H9 (cell line): ENCODE results near the gene RNF128. TPM values are rescaled to one million over a fixed set of nuclear protein-coding genes. Genes with fewer than 3 reads are reported as not detected.

Source experiments
- DNase-seq: peaks from one replicate; pipeline ENCODE4 v3.0.0-alpha.2; 2017
- H2AFZ ChIP-seq: one replicate; pipeline ENCODE4 v1.6.1; 2013; ENCODE audit warnings: mild to moderate bottlenecking, low read length, control low read depth, moderate library complexity
- H2AK5ac ChIP-seq: 2 replicates; pipeline ENCODE4 v1.6.1; 2013; ENCODE audit warnings: low read length, control low read depth, mixed read lengths; ENCODE audit not compliant: insufficient read length
- H2BK120ac ChIP-seq: one replicate; pipeline ENCODE4 v1.6.1; 2013; ENCODE audit warnings: low read depth, mild to moderate bottlenecking, low read length, control low read depth, inconsistent platforms; ENCODE audit not compliant: poor library complexity, severe bottlenecking
- H2BK12ac ChIP-seq: 2 replicates; pipeline ENCODE4 v1.6.1; 2013; ENCODE audit warnings: low read length, control low read depth, mixed read lengths, low read depth; ENCODE audit not compliant: insufficient read length
- H2BK15ac ChIP-seq: 2 replicates; pipeline ENCODE4 v1.6.1; 2013; ENCODE audit warnings: low read depth, low read length, control low read depth
- H2BK20ac ChIP-seq: one replicate; pipeline ENCODE4 v1.6.1; 2013; ENCODE audit warnings: low read depth, mild to moderate bottlenecking, low read length, control low read depth, inconsistent platforms; ENCODE audit not compliant: poor library complexity, severe bottlenecking
- H2BK5ac ChIP-seq: 2 replicates; pipeline ENCODE4 v1.6.1; 2013; ENCODE audit warnings: low read length, control low read depth, mixed read lengths; ENCODE audit not compliant: insufficient read length
- H3K14ac ChIP-seq: 2 replicates; pipeline ENCODE4 v1.6.1; 2013; ENCODE audit warnings: low read length, control low read depth; ENCODE audit not compliant: insufficient read depth
- H3K18ac ChIP-seq: 2 replicates; pipeline ENCODE4 v1.6.1; 2013; ENCODE audit warnings: low read depth, mild to moderate bottlenecking, mixed read lengths, low read length, control low read depth; ENCODE audit not compliant: insufficient read length
- H3K23ac ChIP-seq: 2 replicates; pipeline ENCODE4 v1.6.1; 2013; ENCODE audit warnings: low read length, control low read depth, mixed read lengths, low read depth; ENCODE audit not compliant: insufficient read length
- H3K23me2 ChIP-seq: 2 replicates; pipeline ENCODE4 v1.6.1; 2013; ENCODE audit warnings: low read depth, mild to moderate bottlenecking, mixed read lengths, low read length, control low read depth; ENCODE audit not compliant: insufficient read length, poor library complexity, severe bottlenecking
- H3K27ac ChIP-seq: 2 replicates; pipeline ENCODE4 v1.5.1; 2013; ENCODE audit warnings: low read length, control low read depth, mixed read lengths, low read depth; ENCODE audit not compliant: insufficient read length
- H3K27me3 ChIP-seq: 2 replicates; pipeline ENCODE4 v1.6.1; 2013; ENCODE audit warnings: low read length, control low read depth, inconsistent platforms; ENCODE audit not compliant: insufficient read depth
- H3K4ac ChIP-seq: 2 replicates; pipeline ENCODE4 v1.6.1; 2013; ENCODE audit warnings: low read depth, mild to moderate bottlenecking, control low read depth, inconsistent platforms, low read length, moderate library complexity
- H3K4me1 ChIP-seq: 2 replicates; pipeline ENCODE4 v1.6.1; 2013; ENCODE audit warnings: low read length, control low read depth, inconsistent platforms; ENCODE audit not compliant: insufficient read depth
- H3K4me2 ChIP-seq: 2 replicates; pipeline ENCODE4 v1.6.1; 2013; ENCODE audit warnings: low read length, control low read depth, mixed read lengths; ENCODE audit not compliant: insufficient read length, insufficient read depth
- H3K56ac ChIP-seq: 2 replicates; pipeline ENCODE4 v1.6.1; 2013; ENCODE audit warnings: low read depth, mild to moderate bottlenecking, mixed read lengths, low read length, control low read depth; ENCODE audit not compliant: insufficient read length
- H3K79me1 ChIP-seq: 2 replicates; pipeline ENCODE4 v1.6.1; 2013; ENCODE audit warnings: low read depth, mild to moderate bottlenecking, moderate library complexity, low read length, control low read depth, inconsistent platforms; ENCODE audit not compliant: insufficient read depth, poor library complexity, severe bottlenecking
- H3K79me2 ChIP-seq: 2 replicates; pipeline ENCODE4 v1.6.1; 2013; ENCODE audit warnings: low read length, control low read depth, inconsistent platforms; ENCODE audit not compliant: insufficient read depth
- H3K9ac ChIP-seq: 2 replicates; pipeline ENCODE4 v1.6.1; 2013; ENCODE audit warnings: low read length, control low read depth, mixed read lengths; ENCODE audit not compliant: insufficient read length; ENCODE audit errors: extremely low read depth
- H3K9me3 ChIP-seq: one replicate; pipeline ENCODE4 v1.6.1; 2013; ENCODE audit warnings: low read depth, low read length, inconsistent platforms; ENCODE audit not compliant: control insufficient read depth
- H3T11ph ChIP-seq: one replicate; pipeline ENCODE4 v1.6.1; 2013; ENCODE audit warnings: mild to moderate bottlenecking, low read length, control low read depth, inconsistent platforms
- H4K20me1 ChIP-seq: one replicate; pipeline ENCODE4 v1.6.1; 2013; ENCODE audit not compliant: control insufficient read depth, insufficient read length, insufficient read depth
- H4K5ac ChIP-seq: 2 replicates; pipeline ENCODE4 v1.6.1; 2013; ENCODE audit warnings: low read depth, mild to moderate bottlenecking, mixed read lengths, low read length, control low read depth; ENCODE audit not compliant: insufficient read length
- H4K8ac ChIP-seq: replicated peaks from 2 replicates; pipeline ENCODE4 v1.6.1; 2013; ENCODE audit warnings: low read length, control low read depth, mixed read lengths, low read depth; ENCODE audit not compliant: insufficient read length
- H4K91ac ChIP-seq: 2 replicates; pipeline ENCODE4 v1.6.1; 2013; ENCODE audit warnings: low read depth, mild to moderate bottlenecking, moderate library complexity, mixed read lengths, low read length, control low read depth; ENCODE audit not compliant: insufficient read length
- H3K27ac Mint-ChIP-seq, 3 experiments: 2 replicates in 2 of 3; 3 replicates in 1 of 3; pipeline ENCODE4 v1.8.0; 2020 to 2021; ENCODE audit warnings: mixed read lengths in 3 of 3, mild to moderate bottlenecking in 1 of 3, moderate library complexity in 1 of 3
- H3K27me3 Mint-ChIP-seq: 2 replicates; pipeline ENCODE4 v1.8.0; 2021; ENCODE audit warnings: low read depth, mild to moderate bottlenecking, moderate library complexity, mixed read lengths
- H3K36me3 Mint-ChIP-seq, 3 experiments: 2 replicates in 2 of 3; 3 replicates in 1 of 3; pipeline ENCODE4 v1.8.0; 2020 to 2021; ENCODE audit warnings: low read depth in 3 of 3, mixed read lengths in 3 of 3; ENCODE audit not compliant: insufficient read depth in 1 of 3
- H3K4me1 Mint-ChIP-seq, 2 experiments: 2 replicates each; pipeline ENCODE4 v1.8.0; 2020; ENCODE audit warnings: mixed read lengths in 2 of 2
- H3K4me3 Mint-ChIP-seq, 2 experiments: 2 replicates in 1 of 2; 3 replicates in 1 of 2; pipeline ENCODE4 v1.8.0; 2020 to 2021; ENCODE audit warnings: mild to moderate bottlenecking in 2 of 2, mixed read lengths in 2 of 2, moderate library complexity in 1 of 2
- H3K9me3 Mint-ChIP-seq, 2 experiments: 2 replicates in 1 of 2; 3 replicates in 1 of 2; pipeline ENCODE4 v1.8.0; 2020; ENCODE audit warnings: mild to moderate bottlenecking in 2 of 2, mixed read lengths in 2 of 2, moderate library complexity in 1 of 2
- CTCF ChIP-seq: fragments of 200-600 bp; sonication (generic); conservative IDR thresholded peaks from 3 replicates; pipeline ENCODE4 v1.8.0; 2021; ENCODE audit warnings: antibody characterized with exemption, mild to moderate bottlenecking
- WGBS: extraction: QIAGEN DNeasy Blood & Tissue Kit; methylation state at CpG from one replicate; pipeline ENCODE4 v1.1.7; 2013; ENCODE audit warnings: missing lambda C conversion rate, low lambda C conversion rate, mixed read lengths; ENCODE audit not compliant: insufficient read length; ENCODE audit errors: extremely low coverage; 5-methylcytosine and 5-hydroxymethylcytosine counted together
- total RNA-seq: library from RNA; stranded (reverse); gene quantifications from 2 replicates; pipeline ENCODE4 v1.2.1, GENCODE V29; 2021

RNF128 gene
- total RNA-seq, 1 experiment from 2014 or later: 0.13 TPM

GRCh38 chrX:106680716-106681115 lies 45.8 kb upstream of the RNF128 start:
- no CpG with 5 or more reads among the region's 2 CpGs for WGBS
- H3K27ac ChIP-seq: no peak overlapping the region
- H2BK20ac ChIP-seq: no peak overlapping the region
- H3K14ac ChIP-seq: no peak overlapping the region
- TF ChIP-seq CTCF: no peak
- no peaks in the 10 kb centered on the region for H3K79me2 ChIP-seq
- Mint-ChIP-seq H3K9me3 (peaks cover 2 to 43% of the 10 kb centered on the region in 2 experiments; a peak in 3 of 5 replicates), H3K4me1 (no peaks in the 10 kb centered on the region), H3K27ac (no peak overlapping the region), H3K27me3 (no peaks in the 10 kb centered on the region), H3K36me3 (no peaks in the 10 kb centered on the region; a peak in 1 of 7 replicates), H3K4me3 (no peak overlapping the region)
- no peaks in the 10 kb centered on the region for H4K20me1 ChIP-seq
- no peak overlapping the region for H4K91ac ChIP-seq
- no peak overlapping the region for H4K8ac ChIP-seq
- no peaks in the 10 kb centered on the region for H3K9me3 ChIP-seq
- H2BK120ac ChIP-seq: no peak overlapping the region
- H3K23me2 ChIP-seq: no peaks in the 10 kb centered on the region
- H3K4me2 ChIP-seq: no peak overlapping the region
- H3K23ac ChIP-seq: no peak overlapping the region
- no peak overlapping the region for H3K18ac ChIP-seq
- no peak overlapping the region for H4K5ac ChIP-seq
- H2BK12ac ChIP-seq: no peak overlapping the region
- no peak overlapping the region for H3K4ac ChIP-seq
- H3T11ph ChIP-seq: no peak overlapping the region
- no peak overlapping the region for H3K9ac ChIP-seq
- no peak overlapping the region for H2BK5ac ChIP-seq
- DNase-seq: no peak
- no peaks in the 10 kb centered on the region for H3K27me3 ChIP-seq
- H3K4me1 ChIP-seq: no peaks in the 10 kb centered on the region; the same call in 1 of the 2 replicates
- H2AK5ac ChIP-seq: no peak overlapping the region
- H2BK15ac ChIP-seq: no peak overlapping the region
- no peak overlapping the region for H2AFZ ChIP-seq
- H3K56ac ChIP-seq: no peak overlapping the region
- H3K79me1 ChIP-seq: no peaks in the 10 kb centered on the region
